GM18870 (cell line): ENCODE measurements around the gene ANKRD33B.
"Not testable (repeated sequence)": the region's sequence is repeated elsewhere in the genome, so short reads cannot be mapped to it uniquely, and the experiment has no call there.

Experiments used
- ATAC-seq: cut with Tn5 transposase; IDR thresholded peaks from one replicate; pipeline ENCODE4 v1.9.1; 2021; ENCODE audit warnings: moderate library complexity; ENCODE audit not compliant: unreplicated experiment

Gene ANKRD33B

DNA sequence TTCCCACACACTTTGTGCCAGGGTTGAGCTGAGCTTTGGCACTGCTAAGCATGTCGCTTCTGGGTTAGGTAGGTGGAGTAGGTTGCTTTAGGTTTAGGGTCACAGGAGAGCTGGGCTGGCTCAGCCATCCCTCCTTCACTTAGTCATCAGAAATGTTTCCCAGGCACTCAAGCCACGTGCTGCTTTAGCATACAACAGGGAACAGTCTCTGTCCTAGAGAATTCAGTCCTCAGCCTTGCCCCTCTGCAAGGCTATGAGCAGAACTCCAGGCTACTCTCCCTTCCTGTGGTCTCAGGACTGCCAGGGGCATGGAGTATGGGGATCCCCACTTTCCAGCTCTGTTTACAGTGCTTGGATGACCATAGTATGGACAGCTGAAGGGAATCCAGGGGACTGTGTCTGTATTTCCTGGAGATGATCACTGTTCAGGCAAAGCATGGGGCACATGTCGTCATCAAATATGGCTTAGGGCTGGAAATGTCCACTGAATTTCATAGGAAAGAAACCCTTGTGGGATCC is 7.5 kb upstream of the ANKRD33B start:
- no peak for ATAC-seq

DNA sequence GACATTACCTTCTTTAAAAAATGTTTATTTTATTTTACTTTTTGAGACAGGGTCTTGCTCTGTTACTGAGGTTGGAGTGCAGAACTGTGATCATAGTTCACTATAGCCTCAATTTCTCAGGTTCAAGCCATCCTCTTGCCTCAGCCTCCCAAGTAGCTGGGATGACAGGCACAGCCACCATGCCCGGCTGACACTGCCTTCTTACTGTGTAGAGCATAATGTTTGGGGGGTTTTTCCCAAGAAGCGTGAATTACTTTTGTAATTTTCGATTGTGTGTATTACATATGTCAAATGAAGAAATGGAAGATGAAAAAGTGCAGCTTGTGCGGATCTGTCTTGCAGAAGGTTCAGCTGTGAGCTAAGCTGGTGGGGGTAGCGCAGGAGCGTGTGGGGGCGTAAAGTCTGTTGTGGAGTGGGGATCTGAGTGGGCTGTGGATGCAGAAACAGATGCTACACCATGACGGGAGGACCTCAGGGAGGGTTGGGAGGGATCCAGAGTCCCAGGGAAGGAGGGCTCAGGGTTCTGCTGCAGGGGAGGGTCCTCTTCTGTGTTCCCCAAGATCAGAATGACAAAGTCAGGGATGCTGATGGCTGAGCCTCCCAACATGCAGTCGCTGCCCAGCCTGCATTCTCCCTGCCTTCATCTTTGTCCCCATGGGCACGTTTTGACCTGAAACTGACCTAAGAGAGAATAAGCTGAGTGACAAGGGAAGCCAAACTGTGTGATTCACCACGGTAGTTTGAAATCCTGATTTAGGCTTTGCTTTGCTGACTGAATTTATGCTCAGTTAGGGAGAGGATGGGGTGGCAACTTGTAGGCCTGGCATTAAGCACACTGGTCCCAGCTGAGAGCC is 6.8 kb upstream of the ANKRD33B start:
- ATAC-seq: no peak

DNA sequence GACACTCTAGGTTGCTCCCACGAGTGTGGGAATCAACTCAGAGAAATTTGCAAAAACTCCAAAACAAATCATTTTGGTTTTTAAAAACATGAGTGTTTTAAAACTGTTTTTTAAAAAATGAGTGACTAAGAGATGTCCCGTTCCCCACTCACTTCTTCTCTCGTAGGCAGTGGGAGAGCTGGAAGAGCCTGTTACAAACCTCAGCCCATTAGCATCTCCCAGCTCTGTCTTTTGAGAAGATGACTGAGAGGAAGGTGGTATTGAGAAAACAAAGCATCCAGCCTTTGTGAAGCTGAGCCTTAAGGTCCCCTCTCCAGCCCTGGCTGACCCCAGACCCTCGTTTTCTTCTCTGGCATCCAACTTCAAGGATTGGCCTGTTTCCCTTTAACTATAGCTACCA is 4.7 kb upstream of the ANKRD33B start:
- ATAC-seq: no peak

DNA sequence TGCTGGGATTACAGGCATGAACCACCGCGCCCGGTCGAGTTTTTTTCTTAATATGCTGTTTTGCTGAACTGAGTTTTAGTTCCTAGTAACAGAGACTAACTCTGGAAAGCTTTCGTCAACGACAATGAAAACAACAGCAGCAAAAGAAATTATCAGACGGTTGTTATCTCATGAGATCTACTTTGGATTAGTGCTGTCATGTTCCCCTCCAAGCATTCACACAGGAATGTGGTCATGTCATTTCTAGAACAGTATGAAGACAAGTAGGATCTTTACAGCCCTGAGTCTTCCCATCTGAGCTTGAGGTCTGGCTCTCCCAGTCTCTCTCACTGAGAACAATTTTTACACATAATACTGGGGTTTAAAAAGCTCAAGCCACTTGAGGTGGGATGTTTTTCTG is 4.0 kb upstream of the ANKRD33B start:
- no peak for ATAC-seq

DNA sequence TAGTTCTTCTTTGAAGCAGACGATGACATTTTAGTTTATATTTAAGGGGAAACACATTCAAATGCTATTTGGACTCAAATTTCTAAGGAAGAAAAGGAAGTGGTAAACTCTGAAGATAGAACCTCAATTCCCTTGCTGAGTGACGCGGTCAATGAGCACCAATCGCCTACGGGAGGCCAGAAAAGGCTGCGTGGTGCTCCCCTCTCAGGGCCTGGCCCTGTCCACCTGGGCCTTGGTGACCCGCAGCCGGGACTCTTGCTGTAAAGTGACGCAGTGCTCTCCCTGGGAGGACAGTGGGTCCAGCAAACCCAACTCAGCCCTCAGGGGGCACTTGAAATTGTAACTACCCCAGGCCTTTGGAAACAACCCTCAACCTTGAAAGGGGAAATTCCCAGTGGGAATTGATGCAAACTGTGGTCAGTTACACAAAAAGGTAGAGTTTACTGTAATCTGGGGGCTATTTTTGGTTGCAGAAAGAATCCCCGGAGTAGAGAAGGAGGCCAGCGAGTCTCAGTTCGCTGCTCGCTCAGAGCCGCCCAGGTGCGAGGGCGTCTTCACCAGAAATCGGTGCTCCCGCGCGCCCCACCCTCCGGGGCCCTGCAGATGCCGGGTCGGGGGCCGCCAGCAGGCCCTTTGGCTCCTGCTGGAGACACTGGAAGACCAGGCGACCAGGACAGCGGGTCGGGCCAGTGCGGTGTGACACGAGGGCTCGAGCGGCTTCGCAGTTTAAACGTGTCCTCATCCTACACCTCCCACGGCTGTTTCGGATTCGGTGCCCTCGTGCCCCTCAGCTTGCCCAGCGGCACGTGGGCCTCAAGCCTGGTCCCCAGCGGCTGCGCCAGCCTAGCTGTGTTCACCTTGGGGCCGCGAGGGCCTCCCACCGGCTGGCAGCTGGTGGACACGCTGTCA is 1.4 kb upstream of the ANKRD33B start:
- ATAC-seq: peak; percentile 30

DNA sequence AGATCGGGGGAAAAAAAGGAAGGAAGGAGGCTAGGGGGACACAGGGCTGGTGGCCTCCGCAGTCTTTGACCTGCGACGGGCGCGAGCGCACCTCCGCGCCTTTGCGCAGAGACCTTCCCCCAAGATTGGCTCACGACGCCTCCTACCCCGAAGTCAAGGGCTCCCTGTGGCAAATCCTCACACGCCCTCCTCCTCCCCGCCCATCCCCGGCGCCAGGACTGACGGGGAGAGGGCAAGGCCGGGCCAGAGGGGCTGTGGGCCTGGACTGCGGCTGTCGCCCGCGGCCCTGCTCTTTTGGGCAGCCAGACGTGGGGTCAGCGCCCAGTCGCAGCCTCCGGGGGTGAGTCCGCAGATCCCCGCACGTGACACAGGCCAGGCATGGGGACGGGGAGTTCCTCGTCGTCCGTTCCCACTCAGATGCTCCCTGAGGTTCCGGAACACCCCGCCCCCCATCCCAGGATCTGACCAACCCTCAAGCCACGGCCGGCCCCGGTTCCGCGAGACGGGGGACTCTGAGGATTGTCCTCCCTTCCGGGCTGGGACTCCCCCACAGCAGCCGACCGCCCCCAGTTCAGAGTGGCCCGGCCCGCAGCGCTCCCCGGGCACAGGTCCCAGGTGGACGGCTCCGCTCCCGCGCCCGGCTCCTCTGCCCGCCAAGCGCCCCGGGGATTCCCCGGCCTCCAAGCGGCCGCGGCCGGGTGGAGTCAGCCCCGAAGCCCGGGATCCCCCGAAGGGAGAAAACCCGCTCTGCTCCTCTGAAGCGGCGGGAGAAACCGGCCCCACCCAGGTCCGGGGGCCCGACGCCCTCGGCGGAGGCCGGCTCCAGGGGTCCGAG is 543 bp upstream of the ANKRD33B start:
- peak; percentile 13 for ATAC-seq

DNA sequence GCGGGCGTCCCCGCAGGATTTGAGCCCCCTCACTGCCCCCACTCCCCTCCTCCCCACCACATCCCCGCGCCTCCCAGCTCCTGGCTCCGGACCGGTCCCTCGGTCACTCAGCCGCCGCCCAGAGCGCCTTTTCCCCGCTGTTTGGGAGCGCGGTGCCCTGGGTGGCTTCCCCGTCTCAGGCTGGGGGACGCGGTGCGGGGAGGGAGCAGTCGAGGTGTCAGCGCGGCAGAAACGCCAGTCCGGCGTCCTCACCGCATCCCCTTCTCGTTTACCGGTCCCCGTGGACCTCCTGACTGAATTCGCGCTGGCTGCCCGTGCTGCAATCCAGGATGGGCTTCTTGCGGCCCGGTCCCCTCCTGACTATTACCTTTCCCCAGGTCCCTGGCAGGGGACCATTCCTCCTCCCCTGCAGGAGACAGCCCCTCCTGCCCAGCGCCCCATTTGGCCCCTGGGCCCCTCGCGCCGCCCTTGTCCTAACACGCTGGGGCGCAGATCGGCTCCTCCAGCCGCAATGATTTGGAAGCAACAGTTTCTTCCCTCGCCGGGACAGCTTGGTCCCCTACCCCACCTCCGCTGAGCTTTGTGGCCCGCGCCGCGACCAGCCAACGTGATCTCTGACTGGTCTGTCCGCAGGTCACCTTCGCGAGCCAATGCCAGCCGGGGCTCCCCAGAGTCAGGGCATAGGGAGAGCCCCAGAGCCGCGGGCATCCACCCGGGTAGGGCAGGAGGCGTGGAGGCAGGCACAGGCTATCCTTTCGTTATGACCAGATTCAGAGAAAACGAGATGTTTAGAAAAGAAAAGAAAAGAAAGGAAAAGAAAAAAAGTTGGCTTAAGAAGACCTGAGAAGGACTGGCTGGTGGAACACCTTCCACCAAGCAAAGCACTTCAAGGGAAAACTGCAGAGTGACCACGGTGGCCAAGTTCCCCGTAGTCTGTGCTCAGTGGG is 1.2 kb downstream of the ANKRD33B start:
- ATAC-seq: no peak

DNA sequence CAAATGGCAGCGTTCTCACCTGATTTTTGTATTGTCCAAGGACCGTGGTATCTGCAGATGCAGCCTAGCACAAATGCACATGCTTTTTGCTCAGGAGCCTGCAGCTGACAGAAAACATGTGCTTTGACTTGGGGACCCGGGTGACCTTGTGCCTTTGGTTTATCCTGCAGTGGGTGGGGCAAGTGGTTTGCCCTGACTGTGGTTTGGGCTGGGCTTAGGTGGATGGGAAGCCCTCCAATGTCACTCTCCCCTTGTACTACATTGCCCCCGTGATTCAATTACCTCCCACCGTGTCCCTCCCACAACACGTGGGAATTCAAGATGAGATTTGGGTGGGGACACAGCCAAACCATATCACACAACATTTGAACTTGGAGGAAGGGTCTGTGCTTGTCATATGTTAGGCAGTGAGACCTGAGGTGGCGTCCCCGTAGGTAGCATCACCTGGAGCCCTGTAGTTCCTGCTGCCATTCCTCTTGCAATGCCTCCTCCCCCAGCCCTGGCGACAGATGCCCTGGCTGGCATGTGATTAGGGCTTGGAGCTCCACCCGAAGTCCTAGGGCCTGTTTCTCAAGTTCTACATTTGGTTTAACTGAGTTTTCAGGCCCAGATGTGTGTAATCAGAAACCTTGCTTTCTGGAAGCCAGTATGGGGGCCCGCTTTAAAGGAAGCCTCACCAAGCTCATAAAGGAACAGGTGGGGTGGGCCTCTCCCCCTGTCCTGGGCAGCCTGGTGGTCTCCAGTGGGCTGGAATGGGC is 2.1 kb downstream of the ANKRD33B start:
- ATAC-seq: no peak

DNA sequence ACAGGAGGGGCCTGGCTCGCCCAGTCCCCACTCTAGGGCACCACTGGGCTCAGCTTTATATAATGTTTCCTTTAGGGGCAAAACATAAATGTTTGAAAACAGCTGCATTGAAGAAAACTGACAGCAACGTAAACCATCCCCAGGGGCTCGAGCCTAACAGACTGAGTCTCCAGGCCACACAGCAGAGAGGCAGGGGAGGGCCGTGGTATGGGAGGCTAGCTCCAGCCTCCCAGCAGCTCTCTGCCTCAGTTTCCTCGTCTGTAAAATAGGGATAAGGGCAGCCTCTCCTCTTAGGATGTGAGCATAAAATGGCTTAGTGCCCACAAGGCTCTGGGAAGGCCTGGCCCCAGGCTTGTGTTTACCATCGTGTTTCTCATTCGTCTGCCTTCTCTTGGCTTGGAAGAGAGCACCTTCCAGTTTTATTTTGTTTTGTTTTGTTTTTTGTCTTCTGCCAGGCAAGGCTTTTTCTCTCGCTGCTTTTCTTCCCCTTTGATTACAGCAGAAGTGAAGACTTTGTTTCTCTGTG is 2.7 kb downstream of the ANKRD33B start:
- ATAC-seq: no peak

DNA sequence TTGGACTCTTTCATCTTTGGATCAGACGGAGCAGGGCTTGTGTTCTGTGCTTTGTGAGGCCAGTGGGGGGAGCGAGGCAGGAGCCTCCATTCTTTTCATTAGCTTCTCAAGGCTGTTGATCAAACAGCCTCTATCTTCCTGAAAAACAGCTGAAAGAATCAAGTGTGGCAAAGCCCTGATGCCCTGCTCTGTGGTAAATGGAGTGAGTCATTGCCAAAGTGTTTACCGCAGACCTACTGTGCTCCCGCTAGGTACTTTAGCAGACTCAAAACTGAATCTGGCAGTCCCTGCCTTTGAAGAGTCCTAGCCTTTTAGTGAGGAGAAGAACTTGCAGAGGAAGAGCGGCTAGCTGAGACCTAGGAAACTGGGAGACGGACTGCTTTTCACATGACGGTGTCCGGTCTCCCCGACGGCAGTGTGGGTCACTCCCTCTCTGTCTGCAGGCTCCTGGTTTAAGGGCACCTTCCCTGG is 3.3 kb downstream of the ANKRD33B start:
- no peak for ATAC-seq

DNA sequence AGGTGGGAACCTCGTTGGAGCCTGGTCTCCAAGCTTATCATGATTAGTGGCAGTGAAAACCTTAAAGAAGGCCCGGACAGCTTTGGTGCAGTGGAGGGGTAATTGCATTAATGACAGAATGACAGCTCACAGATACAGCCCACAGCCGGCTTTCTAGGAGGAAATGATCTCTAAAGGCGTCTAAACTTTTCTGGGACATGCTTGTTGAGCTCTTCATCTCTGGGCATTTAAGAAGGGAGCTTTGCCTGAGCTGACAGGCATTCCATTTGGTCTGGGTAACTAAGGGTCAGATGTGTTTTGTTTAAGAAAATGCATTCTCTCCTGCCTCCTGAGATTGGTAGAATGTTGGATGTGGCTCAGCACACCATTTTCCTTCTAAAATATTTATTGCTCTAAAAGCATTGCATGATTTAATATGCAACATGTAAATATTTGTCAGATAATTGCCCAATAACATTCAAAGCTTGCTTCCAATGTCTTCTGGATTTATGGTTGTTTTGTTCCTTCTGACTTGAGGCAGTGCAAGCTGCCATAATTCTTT is 4.0 kb downstream of the ANKRD33B start:
- no peak for ATAC-seq

DNA sequence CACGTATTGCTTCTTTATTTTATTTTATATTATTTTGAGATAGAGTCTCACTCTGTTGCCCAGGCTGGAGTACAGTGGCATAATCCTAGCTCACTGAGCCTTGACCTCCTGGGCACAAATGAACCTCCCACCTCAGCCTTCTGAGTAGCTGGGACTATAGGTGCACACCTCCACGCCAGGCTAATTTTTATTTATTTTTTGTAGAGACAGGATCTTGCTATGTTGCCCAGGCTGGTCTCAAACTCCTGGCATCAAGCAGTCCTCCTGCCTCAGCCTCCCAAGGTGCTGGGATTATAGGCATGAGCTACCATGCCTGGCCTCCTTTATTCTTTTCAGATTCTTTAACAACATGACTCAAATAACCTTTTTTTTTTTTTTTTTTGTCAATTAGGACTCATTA is 6.7 kb downstream of the ANKRD33B start:
- not testable (repeated sequence) for ATAC-seq

DNA sequence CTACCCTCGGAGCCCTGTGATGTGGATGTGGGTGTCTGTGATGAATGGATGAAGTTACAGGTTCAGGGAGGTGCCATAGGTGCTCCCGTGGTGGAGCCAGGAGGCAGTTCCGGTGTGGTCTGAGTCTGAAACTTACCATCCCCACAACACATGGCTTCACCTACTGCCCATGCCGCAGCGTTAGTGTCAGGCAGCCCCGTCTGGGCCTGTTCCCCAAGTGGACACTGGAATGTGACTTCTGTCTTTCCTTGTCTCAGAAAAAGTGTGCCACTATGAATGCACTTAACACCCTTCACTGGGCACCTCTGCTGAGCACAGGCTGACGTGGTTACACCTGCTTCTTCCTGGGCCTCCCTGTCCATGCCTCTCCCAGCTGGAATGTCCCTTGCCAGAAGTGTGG is 8.6 kb downstream of the ANKRD33B start:
- ATAC-seq: no peak

DNA sequence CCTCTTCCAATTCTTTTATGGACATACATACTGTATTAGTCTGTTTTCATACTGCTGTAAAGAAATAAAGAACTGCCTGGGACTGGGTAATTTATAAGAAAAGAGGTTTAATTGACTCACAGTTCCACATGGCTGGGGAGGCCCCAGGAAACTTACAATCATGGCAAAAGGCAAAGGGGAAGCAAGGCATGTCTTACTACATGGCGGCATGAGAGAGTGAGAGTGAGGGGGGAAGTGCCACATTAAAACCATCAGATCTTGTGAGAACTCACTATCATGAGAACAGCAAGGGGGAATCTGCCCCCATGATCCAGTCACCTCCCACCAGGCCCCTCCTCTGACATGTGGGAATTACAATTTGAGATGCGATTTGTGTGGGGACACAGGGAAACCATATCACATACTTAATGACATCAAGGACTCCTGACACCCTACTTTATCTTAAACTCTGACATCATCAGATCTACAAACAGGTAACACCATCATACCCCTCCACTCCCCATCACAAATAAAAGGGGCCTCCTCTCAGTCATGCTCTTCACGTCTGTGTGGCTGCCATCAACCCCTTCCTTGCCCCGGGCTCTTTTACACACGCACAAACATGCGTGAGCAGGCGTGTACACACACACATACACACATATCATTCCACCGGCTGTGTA is 9.7 kb downstream of the ANKRD33B start:
- ATAC-seq: no peak

DNA sequence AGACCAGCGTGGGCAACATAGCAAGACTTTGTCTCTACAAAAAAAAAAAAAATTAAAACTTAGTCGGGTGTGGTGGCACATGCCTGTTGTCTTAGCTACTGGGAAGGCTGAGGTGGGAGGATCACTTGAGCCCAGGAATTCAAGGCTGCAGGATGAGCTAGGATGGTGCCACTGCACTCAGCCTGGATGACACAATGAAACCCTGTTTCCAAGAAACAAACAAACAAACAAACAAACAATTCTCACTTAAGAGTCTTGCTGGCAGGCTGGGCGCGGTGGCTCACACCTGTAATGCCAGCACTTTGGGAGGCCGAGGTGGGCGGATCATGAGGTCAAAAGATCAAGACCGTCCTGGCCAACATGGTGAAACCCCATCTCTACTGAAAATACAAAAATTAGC is 11.0 kb downstream of the ANKRD33B start:
- not testable (repeated sequence) for ATAC-seq

DNA sequence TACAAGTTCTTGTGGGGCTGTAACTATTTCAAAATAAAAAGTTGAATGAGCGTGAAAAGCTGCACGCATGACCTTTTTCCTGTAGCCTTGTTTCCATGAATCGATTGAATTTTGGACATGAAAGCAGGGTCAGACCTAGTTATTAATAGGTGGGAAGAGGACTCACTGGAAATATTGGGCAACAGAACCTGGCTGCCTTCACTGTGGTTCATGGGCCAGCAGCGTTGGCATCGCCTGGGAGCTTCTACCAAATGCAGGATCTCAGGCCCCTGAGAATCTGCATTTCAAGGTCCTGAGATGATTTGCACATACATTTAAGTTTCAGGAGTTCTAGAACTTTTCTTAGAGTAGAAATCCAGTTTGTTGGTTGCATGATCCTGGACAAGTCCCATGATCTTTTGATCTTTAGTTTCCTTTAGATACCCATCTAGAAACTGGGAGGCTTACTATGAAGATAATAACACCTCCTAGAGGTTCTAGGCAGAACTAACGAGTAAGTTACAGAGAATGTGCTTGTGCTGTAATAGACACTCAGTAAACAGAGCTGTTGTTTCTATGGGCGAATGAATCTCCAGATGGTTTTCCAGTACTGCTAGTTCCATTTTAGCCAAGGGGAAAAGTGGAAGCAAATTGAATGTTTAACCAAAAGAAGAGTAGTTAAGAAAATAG is 12.4 kb downstream of the ANKRD33B start:
- no peak for ATAC-seq

DNA sequence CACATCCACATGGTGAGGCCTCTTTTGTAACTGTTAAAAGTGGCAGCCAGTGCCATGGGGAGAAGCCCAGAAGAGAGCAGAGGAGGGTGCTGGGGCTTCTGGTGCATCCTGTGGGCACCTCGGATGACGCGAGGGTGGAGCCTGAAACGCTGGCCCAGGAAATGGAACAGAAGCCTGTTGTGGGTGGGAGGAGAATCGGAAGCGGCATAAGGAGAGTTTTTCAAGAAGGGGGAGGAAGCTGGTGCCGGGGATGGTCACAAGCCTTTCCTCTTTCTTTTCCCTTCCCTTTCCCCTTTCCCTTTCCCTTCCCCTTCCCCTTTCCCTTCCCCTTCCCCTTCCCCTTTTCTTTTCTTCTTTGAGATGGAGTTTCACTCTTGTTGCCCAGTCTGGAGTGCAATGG is 12.9 kb downstream of the ANKRD33B start:
- ATAC-seq: no peak
